ENCODE data around the gene LYL1. TPM values are rescaled to one million over a fixed set of nuclear protein-coding genes. Genes with fewer than 3 reads are reported as not detected.

Gene LYL1
- total RNA-seq, 1 donor from 2014 or later, result 3.3 TPM

DNA sequence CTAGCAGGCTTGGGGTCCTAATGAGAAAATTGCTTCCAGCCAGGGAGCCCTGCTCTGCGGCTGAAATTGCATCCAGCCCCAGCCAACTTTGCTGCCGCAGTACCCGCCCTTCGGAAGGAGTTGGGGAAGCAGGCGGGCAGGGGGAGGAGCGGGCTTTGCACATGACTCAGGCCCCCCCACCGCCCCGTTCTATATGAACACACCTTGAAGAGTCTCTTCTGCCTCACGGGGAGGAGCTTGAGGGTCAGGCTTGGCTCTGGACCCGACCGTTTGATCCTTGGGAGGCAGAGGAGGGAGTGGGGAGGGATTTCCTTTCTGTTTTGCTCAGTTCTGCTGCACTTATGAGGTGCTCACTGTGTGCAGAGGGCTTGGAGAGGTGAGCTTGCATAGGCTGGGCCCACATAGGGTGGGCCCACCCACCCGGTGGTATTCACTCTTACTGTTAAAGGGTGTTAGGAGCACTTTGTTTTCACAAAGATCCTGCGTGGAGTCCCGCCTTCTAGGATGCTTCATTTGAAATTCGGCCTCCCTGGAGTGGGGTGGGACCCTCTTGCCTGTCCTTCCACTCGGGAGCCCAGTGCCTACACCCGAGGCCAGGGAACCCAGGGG, 46.5 kb downstream of the LYL1 start:
- no peak for DNase-seq (ENCODE audit: low read depth)
- Histone ChIP-seq H3K36me3 (ENCODE audit: control insufficient read depth, insufficient read depth, low read length) (no peaks in the 10 kb centered on the region), H3K4me3 (ENCODE audit: low read depth, low read length) (no peak overlapping the region), H3K27me3 (ENCODE audit: control insufficient read depth, insufficient read depth, low read length) (no peaks in the 10 kb centered on the region)
- TF ChIP-seq CTCF (IDR thresholded peaks at IDR 0.05; ENCODE audit: insufficient read depth, low read length, poor library complexity, severe bottlenecking), result no peak

GRCh38 chr19:13055213-13056051, 47.2 kb downstream of the LYL1 start:
- Histone ChIP-seq H3K27me3 (ENCODE audit: control insufficient read depth, insufficient read depth, low read length) (no peaks in the 10 kb centered on the region), H3K4me3 (ENCODE audit: low read depth, low read length) (no peak overlapping the region)
- TF ChIP-seq CTCF (IDR thresholded peaks at IDR 0.05; ENCODE audit: insufficient read depth, low read length, poor library complexity, severe bottlenecking), result no peak

GRCh38 chr19:13054626-13055212, 47.9 kb downstream of the LYL1 start:
- Histone ChIP-seq H3K4me3 (ENCODE audit: low read depth, low read length) (no peak overlapping the region), H3K27me3 (ENCODE audit: control insufficient read depth, insufficient read depth, low read length) (no peaks in the 10 kb centered on the region), H3K36me3 (ENCODE audit: control insufficient read depth, insufficient read depth, low read length) (no peaks in the 10 kb centered on the region)
- no peak for TF ChIP-seq CTCF (IDR thresholded peaks at IDR 0.05; ENCODE audit: insufficient read depth, low read length, poor library complexity, severe bottlenecking)
- no peak for DNase-seq (ENCODE audit: low read depth)

More at GRCh38 chr19:13055213-13056051, 47.2 kb downstream of the LYL1 start:
- H3K36me3 ChIP-seq (ENCODE audit: control insufficient read depth, insufficient read depth, low read length), result no peaks in the 10 kb centered on the region
- DNase-seq (ENCODE audit: low read depth), result no peak

- no peak overlapping the region for H3K4me3 ChIP-seq (ENCODE audit: low read depth, low read length)
- H3K27me3 ChIP-seq (ENCODE audit: control insufficient read depth, insufficient read depth, low read length), result no peaks in the 10 kb centered on the region
- H3K36me3 ChIP-seq (ENCODE audit: control insufficient read depth, insufficient read depth, low read length), result no peaks in the 10 kb centered on the region
- TF ChIP-seq CTCF (IDR thresholded peaks at IDR 0.05; ENCODE audit: insufficient read depth, low read length, poor library complexity, severe bottlenecking), result no peak
- peak; percentile 88 for DNase-seq (ENCODE audit: low read depth)
Measured at GRCh38 chr19:13053761-13054625, 48.7 kb downstream of the LYL1 start.

- H3K4me3 ChIP-seq (ENCODE audit: low read depth, low read length), result no peak overlapping the region
Measured at GRCh38 chr19:13053238-13053637, 49.4 kb downstream of the LYL1 start.

More at GRCh38 chr19:13053238-13053637, 49.4 kb downstream of the LYL1 start:
- DNase-seq (ENCODE audit: low read depth), result no peak
- no peak for TF ChIP-seq CTCF (IDR thresholded peaks at IDR 0.05; ENCODE audit: insufficient read depth, low read length, poor library complexity, severe bottlenecking)
- Histone ChIP-seq H3K27me3 (ENCODE audit: control insufficient read depth, insufficient read depth, low read length) (no peaks in the 10 kb centered on the region), H3K36me3 (ENCODE audit: control insufficient read depth, insufficient read depth, low read length) (no peaks in the 10 kb centered on the region)

Measured in kidney epithelial cell (primary cell).